Suprapubic skin (tissue), 4 donors: Measurements from ENCODE around the gene JOSD1.

Source experiments
- CTCF ChIP-seq, 2 donors: fragments of 200-600 bp in 1 of 2; fragments of 450-650 bp in 1 of 2; sonication (generic) in 1 of 2; IDR thresholded peaks; one replicate each; pipeline ENCODE4 v1.5.1; 2016 to 2019; ENCODE audit warnings: antibody characterized with exemption in 2 of 2, mild to moderate bottlenecking in 1 of 2, moderate library complexity in 1 of 2
- EP300 ChIP-seq: sonication (generic); formaldehyde crosslinking; IDR thresholded peaks from one replicate; pipeline ENCODE4 v1.6.1; 2017; ENCODE audit warnings: antibody characterized with exemption
- POLR2A ChIP-seq, 2 donors: fragments of 450-650 bp; IDR thresholded peaks; one replicate each; pipeline ENCODE4 v1.6.1; 2017; ENCODE audit warnings: antibody characterized with exemption in 2 of 2, mild to moderate bottlenecking in 2 of 2, moderate library complexity in 2 of 2
- POLR2AphosphoS5 ChIP-seq, 3 donors: sonication (generic); formaldehyde crosslinking; IDR thresholded peaks; one replicate each; pipeline ENCODE4 v1.6.1; 2017; ENCODE audit warnings: antibody characterized with exemption in 3 of 3

GRCh38 chr22:38740754-38741153 lies 40.0 kb upstream of the JOSD1 start:
- TF ChIP-seq POLR2AphosphoS5 (IDR thresholded peaks at IDR 0.05) (no peak), CTCF (IDR thresholded peaks at IDR 0.05) (no peak), POLR2A (IDR thresholded peaks at IDR 0.05) (no peak), EP300 (no peak)
